GM19328 (cell line): ENCODE results near the gene NADSYN1.
"Not testable (repeated sequence)": the region's sequence is repeated elsewhere in the genome, so short reads cannot be mapped to it uniquely, and the experiment has no call there.

Source experiments
- ATAC-seq: cut with Tn5 transposase; IDR thresholded peaks from one replicate; pipeline ENCODE4 v1.9.1; 2021; ENCODE audit warnings: mild to moderate bottlenecking, moderate library complexity; ENCODE audit not compliant: unreplicated experiment

NADSYN1 gene

DNA sequence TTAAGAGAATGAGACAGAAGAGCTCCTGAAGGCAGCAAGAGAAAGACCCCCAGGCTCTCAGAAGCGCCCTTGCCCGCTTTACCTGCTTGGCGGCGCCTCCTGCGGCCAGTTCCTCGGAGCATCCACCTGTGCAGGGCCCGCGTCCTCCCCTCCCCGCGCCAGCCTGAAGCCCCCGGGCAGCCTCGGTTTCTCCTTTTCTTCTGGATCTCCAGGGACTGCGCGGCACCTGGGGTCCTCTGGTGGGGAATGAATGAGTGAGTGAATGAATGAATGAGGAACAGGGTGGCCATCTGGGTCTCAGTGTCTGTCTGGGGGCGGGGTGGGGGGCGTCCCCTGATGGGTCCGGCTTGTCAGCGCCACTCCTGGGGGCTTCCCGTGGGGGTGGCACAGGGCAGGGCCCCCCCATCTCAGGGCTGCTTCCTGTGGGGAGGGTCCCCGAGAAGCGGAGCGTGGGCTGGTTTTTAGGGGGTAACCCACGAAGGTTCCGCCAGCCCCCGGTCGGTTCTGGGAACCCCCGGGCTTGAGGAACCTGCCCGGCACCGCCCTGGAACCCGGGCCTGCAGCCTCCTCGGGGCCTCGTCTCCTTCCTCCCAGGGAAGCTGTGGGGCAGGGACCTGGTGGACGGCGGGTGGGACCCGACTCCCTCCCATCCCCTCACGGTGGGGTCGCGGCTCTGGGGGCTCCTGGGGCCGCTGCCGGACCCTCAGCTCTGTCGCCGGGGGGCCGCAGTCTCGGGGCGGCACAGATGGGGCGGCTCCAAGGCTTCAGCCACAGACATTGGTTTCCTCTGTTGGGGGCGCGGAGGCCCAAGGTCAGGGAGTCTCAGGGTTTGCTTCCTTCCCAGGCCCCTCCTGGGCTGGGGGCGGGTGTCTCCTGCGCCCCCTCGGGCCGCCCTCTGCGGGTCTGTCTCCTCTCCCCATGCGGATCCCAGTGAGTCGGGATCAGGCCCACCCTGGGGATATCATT, 65.8 kb downstream of the NADSYN1 start:
- no peak for ATAC-seq

DNA sequence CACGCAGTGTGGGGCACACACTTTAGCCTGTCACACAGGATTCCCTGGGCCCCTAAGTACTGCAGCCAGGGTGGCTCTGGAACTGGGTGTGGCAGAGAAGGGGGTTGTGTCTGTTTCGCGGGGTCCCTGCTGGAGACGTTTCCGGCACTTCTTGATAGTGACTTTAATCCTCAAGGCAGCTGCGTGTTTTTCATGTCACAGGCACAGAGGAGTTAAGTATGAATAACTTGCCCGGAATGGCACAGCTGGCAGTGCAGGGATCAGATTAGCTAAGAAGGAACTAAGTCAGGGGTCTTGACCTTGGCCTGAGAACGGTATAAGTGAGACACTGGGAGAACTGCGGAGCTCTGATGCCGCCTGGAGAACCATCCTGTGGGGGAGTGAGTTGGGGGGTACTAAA, 66.5 kb downstream of the NADSYN1 start:
- no peak for ATAC-seq

DNA sequence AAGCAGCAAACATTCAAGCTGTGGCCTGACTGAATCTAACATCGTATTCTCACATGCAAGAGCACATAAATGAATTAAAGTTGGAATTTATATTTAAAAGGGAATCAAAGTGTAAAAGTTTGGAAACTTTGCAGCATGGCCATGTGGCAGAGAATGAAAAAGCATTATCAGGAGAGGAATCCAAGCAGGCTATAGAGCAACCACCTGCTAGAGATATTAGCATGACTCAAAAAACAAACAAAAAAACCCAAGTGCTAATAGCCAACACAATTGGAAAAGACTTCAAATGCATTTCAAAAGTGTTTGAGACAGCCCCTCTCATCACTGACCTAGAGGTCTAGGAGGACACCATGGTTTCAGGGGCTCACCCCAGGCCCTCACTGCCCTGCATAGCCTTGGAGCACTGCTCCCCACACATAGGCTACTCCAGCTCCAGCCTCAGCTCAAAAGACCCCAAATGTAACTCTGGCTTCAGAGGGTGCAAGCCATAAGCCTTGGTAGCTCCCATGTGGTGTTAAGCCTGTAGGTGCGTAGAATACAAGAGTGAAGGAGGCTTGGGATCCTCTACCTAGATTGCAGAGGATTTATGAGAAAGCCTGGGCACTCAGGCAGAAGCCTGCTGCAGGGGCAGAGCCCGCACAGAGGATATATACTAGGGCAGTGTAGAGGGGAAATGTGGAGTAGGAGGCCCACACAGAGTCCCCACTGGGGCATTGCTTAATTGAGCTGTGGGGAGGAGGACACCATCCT, 72.4 kb downstream of the NADSYN1 start:
- ATAC-seq, result no peak

DNA sequence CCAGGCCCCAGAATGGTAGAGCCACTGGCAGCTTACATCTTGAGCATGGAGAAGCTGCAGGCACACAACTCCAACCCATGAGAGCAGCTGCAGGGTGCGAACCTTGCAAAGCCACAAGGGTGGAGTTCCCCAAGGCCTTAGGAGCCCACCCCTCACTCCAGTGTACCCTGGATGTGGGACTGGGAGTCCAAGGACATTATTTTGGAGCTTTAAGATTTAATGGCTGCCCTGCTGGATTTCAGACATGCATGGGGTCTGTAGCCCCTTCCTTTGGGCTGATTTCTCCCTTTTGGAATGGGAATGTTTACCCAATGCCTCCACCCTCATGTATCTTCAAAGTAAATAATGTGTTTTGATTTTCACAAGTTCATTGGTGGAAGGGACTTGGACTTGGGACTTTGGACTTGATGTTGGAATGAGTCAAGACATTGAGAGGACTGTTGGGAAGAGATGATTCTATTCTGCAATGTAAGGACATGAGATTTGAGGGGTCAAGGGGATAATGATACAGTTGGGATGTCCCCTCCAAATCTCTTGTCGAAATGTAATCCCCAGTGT, 73.0 kb downstream of the NADSYN1 start:
- ATAC-seq, result no peak

DNA sequence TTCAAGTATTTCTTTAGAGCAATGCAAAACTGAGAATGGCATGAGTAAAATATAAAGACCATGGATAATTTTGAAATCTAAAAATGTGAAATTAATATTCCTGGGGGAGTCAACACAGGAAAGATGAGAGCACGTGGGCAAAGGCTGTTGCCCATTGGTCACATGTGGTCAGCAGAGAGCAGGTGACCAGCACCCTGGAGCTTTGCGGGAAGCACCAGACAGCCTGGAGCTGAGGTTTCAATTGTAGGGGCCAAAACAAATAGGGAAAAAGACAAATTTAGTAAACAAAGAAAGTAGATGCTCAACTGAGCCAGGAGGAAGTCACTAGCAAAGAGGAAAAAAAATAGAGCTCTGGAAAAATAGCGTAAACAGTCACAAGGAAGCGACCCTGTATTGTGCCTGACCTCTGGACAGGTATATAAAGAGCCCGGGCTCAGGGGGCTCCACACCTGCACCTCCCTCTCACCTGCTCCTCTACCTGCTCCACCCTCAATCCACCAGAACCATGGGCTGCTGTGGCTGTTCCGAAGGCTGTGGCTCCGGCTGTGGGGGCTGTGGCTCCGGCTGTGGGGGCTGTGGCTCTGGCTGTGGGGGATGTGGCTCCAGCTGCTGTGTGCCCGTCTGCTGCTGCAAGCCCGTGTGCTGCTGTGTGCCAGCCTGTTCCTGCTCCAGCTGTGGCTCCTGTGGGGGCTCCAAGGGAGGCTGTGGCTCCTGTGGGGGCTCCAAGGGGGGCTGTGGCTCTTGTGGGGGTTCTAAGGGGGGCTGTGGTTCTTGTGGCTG, 74.0 kb downstream of the NADSYN1 start, which contains the start of gene KRTAP5-7:
KRTAP5-7 (plus strand) TSS at position 472 of the 780 bp plus-strand sequence; CDS start at position 506, 34 bp downstream.
- not testable (repeated sequence) for ATAC-seq

DNA sequence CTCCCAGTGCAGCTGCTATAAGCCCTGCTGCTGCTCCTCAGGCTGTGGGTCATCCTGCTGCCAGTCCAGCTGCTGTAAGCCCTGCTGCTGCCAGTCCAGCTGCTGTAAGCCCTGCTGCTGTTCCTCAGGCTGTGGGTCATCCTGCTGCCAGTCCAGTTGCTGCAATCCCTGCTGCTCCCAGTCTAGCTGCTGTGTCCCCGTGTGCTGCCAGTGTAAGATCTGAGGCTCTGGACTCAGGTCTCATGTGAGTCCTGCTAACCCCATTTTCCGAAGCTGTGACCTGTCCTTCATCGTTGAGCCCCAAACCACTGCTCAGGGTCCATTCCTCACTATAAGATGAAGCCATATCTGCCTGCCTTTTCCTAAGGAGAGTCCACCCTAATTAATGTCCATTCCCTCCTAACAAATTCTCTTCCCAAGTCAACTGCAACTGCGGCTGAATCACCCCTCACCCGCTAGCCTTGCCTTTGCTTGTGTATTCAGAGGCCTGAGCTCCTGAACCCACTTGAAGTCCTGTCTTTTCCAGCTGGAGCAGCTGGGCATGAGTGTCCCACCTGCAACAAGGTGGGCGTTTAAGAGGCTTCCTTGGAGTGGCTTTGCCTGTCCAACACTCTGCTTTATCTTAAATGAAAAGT, 74.7 kb downstream of the NADSYN1 start:
- ATAC-seq, result no peak

DNA sequence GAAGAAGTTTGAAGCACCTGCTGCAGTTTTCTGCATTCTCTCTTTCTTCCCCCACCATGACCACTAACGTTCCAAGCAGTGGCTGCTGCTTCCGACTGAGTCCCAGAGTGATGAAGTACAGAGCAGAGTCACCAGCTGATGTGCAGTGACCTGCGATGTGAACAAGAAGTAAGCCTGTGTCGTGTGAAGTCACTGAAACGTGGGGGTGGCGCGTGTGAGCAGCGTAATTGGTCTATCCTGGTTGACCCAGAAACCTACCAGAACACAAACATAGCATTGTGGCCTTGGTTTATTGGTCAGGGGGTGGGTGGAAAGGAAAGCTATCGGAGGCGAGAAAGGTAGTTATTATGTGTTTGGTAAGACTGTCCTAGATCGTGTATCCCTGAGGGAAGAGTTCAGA, 77.6 kb downstream of the NADSYN1 start:
- ATAC-seq, result no peak

DNA sequence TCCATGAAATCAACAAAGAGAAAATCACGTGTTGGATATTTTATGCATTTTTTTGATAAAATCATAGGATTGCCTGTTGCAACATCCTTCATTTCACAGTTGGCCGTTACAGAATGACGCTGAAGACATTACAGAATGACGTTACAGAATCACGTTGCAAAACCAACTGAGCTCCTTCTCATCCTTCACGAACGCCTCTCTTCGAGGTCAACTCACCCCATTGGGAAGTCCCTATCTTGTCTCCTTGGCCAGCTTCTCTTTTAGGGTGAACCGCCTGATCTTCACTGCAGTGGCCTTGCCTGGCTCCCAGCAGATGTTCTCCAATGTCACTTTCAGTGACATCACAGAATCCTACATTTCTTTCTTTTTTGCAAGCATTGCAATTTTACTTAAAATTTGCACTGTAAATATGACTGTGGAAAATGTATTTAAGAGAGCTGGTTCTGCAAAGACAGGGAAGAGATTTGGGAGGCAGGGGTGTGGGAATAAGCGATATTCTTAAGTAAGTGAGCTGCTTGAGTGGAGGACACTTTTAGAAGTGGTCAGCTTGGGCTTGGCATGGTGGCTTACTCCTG, 79.1 kb downstream of the NADSYN1 start:
- ATAC-seq, result no peak

DNA sequence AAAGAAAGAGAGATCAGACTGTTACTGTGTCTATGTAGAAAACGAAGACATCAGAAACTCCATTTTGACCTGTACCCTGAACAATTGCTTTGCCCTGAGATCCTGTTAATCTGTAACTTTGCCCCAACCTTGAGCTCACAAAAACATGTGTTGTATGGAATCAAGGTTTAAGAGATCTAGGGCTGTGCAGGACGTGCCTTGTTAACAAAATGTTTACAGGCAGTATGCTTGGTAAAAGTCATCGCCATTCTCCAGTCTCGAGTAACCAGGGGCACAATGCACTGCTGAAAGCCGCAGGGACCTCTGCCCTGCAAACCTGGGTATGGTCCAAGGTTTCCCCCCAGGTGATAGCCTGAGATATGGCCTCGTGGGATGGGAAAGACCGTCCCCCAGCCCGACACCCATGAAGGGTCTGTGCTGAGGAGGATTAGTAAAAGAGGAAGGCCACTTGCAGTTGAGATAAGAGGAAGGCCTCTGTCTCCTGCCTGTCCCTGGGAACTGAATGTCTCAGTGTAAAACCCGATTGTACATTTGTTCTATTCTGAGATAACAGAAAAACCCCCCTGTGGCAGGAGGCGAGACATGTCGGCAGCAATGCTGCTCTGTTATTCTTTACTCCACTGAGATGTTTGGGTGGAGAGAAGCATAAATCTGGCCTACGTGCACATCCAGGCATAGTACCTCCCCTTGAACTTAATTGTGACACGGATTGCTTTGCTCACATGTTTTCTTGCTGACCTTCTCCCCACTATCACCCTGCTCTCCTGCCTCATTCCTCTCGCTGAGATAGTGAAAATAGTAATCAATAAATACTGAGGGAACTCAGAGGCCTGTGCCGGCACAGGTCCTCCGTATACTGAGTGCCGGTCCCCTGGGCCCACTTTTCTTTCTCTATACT, 82.0 kb downstream of the NADSYN1 start:
- not testable (repeated sequence) for ATAC-seq

DNA sequence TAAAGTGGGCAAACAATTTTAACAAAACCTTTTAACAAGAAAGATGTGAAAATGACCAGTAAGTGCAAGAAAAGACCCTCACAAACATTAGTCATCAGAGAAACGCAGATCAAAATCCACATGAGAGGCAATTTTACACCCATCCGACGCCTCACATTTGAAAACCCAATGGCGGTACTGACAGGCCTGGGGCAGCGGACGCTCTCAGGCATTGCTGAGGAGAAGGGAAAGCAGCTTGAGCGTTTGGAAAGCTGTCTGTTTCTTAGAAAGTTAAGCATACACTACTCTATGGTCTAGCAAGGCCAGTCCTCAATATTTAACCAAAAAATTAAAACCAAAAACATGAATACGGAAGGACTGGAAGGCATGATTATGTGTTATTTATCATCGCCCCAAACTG, 82.8 kb downstream of the NADSYN1 start:
- no peak for ATAC-seq

DNA sequence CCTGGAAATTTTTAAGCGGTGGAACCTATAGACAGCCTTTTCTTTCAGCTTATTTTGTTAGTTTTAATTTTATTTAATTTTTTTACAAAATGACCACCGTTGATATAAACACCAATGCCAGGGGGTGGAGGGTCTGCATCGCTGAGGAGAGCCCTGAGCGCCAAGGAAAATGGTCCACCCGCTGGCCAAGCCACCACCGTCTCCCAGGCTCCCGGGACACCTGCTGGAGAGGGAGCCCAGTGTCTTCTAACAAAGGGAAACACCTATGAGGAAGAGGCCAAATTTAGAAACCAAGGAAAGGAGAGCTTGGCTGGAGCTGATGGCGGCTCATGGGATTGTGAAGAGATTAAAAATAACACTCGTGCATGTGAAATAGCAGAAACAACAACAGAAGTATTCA, 84.5 kb downstream of the NADSYN1 start:
- no peak for ATAC-seq

DNA sequence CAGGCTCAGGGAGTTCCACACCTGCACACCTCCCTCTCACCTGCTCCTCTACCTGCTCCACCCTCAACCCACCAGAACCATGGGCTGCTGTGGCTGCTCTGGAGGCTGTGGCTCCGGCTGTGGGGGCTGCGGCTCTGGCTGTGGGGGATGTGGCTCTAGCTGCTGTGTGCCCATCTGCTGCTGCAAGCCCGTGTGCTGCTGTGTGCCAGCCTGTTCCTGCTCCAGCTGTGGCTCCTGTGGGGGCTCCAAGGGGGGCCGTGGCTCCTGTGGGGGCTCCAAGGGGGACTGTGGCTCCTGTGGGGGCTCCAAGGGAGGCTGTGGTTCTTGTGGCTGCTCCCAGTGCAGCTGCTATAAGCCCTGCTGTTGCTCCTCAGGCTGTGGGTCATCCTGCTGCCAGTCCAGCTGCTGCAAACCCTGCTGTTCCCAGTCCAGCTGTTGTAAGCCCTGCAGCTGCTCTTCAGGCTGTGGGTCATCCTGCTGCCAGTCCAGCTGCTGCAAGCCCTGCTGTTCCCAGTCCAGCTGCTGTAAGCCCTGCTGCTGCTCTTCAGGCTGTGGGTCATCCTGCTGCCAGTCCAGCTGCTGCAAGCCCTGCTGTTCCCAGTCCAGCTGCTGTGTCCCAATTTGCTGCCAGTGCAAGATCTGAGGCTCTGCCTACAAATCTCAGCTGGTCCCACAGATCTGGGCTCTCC, 85.1 kb downstream of the NADSYN1 start, which contains the start of gene KRTAP5-8:
KRTAP5-8 (plus strand) TSS at position 49 of the 689 bp plus-strand sequence; CDS start at position 80, 31 bp downstream.
- ATAC-seq, result not testable (repeated sequence)

DNA sequence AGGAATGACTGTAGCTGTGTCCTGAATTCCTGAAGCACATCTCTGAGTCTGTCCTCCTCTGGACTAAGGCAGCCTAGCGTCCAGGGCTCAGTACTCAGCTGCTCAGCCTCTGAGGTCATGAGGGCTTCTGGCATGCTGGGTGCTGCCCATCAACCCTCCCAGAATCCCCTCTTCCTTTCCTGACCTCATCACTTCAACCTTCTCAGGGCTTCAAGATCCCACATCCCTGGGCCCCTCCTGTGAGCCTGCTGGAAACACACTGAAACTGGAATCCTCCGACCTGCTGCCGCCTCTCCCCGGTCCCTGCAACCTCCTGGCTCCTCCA, 85.6 kb downstream of the NADSYN1 start:
- no peak for ATAC-seq

DNA sequence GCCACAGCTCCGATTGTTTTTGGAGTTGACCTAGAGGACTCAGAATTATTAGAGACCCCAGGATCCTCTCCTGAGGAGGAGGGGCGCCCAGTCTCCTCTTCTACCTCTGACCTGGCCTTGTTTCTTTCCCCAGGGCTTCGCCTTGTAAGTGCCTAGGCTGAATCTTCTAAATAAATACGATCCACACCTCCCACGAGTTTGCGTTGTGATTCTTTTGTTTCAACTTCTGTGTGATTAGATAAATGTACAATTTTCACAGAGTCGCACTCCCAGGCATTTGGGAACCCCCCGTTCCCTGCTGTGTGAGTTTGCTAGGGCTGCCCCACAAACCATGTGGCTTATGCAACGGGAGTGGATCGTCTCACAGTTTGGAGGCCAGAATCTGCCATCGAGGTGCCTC, 86.0 kb downstream of the NADSYN1 start:
- no peak for ATAC-seq

DNA sequence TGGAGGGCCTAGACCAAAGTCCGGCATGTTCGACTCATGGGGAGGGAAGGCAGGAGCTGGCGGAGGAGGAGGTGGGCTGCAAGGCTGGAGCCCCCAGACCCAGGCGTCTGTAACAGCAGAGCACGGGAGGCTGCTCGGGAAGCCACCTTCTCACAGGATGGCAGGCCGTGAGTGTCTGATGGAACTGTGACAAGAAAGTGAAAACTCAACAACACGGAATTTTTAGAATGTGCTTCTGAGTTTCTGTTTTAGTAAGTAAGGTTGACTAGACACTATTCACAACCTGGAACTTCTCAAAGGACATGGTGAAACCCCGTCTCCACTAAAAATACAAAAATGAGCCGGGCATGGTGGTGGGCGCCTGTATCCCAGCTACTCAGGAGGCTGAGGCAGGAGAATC, 87.0 kb downstream of the NADSYN1 start:
- not testable (repeated sequence) for ATAC-seq

DNA sequence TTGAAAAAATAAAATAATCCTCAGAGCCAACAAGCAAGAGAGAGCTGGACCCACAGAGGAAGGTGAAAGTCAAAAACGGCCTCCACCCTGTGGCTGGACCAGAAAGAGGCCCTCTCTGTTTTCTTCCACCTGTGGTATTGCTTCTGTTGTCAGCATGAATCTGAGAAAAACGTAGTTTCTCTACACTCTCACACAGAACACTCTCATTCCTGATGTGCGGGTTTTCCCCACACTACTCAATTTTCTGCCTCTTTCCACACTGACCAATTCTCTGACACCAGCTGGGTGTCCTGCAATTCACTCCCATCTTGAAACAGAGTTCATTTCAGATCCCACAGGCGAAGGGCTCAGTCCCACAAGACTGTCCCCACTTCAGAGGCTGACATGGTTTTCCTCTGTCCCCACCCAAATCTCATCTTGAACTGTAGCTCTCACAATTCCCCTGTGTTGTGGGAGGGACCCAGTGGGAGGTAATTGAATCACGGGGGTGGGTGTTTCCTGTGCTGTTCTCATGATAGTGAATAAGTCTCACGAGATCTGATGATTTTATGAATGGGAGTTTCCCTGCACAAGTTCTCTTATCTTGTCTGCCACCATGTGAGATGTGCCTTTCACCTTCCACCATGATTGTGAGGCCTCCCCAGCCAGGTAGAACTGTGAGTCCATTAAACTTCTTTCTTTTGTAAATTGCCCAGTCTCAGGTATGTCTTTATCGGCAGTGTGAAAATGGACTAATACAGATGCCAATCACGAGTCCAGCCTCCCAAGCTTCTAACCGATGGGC, 87.7 kb downstream of the NADSYN1 start:
- not testable (repeated sequence) for ATAC-seq

DNA sequence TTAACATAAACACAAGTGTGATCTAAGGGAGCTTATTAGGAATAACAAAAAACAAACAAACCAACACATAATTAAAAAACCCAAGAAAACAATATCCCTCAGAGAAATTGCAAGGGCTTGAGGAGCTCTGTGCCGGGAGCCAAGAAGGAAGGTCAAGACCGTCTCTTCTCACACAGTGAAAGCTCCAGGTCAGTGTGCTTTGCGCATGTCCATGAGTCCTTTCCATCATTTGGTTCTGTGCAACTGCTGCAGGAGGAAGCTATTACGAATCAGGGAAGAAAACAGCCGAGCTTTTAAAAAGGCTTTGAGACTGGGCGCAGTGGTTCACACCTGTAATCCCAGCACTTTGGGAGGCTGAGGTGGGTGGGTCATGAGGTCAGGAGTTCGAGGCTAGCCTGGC, 89.4 kb downstream of the NADSYN1 start:
- no peak for ATAC-seq
